AG09309 (cell line): ENCODE data around the gene FNDC3B.

Experiments used
- DNase-seq: peaks from one replicate; pipeline ENCODE4 v3.0.0-alpha.2; 2010; ENCODE audit warnings: low read depth
- H3K4me3 ChIP-seq: 2 replicates; pipeline ENCODE4 v1.5.1; 2011; ENCODE audit warnings: mild to moderate bottlenecking, low read depth, low read length, moderate library complexity; ENCODE audit not compliant: control insufficient read depth
- TF ChIP-seq, protein P1 (sequence below): IDR thresholded peaks from 2 replicates; pipeline ENCODE4 v1.5.1; 2011; ENCODE audit warnings: mild to moderate bottlenecking, low read depth, low read length, inconsistent platforms; ENCODE audit not compliant: insufficient read depth, control insufficient read depth; ENCODE audit errors: missing control alignments

FNDC3B gene

DNA sequence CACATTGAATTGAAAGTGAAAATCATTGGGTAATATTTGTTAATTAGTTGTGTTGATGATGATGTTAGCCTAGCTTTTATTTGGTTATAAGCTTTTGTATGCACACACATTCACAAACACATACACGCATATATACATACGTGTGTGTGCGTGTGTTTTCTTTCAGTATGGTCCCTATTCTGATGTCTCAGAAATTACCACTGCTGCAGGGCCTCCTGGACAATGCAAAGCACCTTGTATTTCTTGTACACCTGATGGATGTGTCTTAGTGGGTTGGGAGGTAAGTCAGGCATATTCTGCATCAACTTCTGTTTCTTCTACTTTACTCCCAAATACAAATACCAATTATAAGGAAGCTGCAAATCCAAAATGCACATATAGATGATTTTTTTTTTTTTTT is 306.8 kb downstream of the FNDC3B start:
- DNase-seq: no peak
- TF ChIP-seq, protein P1, sequence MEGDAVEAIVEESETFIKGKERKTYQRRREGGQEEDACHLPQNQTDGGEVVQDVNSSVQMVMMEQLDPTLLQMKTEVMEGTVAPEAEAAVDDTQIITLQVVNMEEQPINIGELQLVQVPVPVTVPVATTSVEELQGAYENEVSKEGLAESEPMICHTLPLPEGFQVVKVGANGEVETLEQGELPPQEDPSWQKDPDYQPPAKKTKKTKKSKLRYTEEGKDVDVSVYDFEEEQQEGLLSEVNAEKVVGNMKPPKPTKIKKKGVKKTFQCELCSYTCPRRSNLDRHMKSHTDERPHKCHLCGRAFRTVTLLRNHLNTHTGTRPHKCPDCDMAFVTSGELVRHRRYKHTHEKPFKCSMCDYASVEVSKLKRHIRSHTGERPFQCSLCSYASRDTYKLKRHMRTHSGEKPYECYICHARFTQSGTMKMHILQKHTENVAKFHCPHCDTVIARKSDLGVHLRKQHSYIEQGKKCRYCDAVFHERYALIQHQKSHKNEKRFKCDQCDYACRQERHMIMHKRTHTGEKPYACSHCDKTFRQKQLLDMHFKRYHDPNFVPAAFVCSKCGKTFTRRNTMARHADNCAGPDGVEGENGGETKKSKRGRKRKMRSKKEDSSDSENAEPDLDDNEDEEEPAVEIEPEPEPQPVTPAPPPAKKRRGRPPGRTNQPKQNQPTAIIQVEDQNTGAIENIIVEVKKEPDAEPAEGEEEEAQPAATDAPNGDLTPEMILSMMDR: no peak
- no peak overlapping the region for H3K4me3 ChIP-seq

DNA sequence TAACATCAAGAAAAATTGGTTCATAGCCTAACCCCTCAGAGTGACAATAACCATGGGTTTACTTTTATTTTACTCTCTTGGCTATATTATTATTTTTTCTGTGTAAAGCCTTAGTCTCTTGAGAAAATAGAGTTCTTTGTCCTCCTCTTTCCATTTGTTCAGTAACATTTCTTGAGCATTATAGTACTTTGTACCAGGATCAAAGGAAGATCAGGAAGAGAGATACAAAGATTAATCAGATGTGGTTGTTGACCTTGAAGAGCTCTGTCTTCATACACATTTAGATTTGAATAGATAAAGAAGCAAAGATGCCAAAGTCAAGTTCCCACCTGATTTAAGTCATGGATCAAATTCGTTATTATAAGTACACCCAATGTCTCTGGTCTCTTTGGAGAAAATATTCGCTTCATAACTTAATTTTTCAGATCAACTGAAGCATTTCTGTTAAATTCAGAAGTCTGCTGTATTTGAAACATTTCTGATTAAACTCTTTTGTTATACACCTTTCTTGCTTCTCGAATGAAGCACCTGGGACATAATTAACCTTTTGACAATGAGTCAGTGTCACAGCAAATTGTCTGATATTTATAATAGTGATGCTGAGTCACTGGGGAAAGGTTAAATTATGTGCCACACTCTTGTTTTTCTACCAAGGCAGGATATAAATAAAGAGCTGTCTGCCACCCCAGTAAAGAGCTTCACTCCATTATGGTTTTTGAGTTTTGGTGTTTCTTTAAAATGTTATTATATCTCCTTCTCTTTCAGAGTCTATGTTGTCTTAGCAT is 308.7 kb downstream of the FNDC3B start:
- TF ChIP-seq, protein P1: no peak
- DNase-seq: no peak
- no peak overlapping the region for H3K4me3 ChIP-seq

DNA sequence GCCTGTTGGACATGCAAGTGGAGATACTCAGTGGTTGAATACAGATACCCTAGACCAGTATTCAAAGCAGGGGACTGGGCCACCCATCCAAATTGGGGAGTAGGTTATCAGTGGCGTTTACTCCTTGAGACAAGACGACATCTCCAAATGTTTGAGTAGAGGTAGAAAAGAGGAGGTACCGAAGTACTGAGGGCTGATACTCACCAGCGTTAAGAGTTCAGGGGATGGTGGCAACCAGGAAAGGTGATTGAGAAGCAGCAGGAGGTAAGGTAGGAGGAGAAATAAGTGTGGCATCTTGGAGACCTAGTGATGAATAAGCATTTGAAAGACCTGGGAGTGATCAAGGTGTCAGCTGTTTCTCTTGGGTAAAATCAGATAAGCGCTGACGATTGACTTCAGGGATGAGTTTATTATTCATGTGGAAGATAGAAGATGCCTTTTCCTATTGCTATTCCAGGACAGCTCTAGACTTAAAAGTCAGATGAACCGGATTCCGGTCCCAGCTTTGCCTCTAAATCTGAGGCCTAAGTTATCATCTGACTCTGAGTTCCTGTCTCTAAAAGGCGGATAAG is 312.6 kb downstream of the FNDC3B start:
- TF ChIP-seq, protein P1: no peak
- DNase-seq: no peak

DNA sequence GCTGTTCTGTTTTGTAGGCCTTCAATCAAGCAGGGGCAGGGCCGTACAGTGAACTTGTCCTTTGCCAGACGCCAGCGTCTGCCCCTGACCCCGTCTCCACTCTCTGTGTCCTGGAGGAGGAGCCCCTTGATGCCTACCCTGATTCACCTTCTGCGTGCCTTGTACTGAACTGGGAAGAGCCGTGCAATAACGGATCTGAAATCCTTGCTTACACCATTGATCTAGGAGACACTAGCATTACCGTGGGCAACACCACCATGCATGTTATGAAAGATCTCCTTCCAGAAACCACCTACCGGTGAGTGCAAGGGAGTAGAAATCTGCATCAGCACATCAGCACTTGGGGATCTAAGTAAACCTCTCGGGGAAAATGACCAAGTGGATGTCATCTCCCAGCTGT is 313.4 kb downstream of the FNDC3B start:
- H3K4me3 ChIP-seq: no peak overlapping the region
- DNase-seq: no peak
- TF ChIP-seq, protein P1: no peak

More for the DNA sequence above, 312.6 kb downstream of the FNDC3B start:
- no peak overlapping the region for H3K4me3 ChIP-seq

DNA sequence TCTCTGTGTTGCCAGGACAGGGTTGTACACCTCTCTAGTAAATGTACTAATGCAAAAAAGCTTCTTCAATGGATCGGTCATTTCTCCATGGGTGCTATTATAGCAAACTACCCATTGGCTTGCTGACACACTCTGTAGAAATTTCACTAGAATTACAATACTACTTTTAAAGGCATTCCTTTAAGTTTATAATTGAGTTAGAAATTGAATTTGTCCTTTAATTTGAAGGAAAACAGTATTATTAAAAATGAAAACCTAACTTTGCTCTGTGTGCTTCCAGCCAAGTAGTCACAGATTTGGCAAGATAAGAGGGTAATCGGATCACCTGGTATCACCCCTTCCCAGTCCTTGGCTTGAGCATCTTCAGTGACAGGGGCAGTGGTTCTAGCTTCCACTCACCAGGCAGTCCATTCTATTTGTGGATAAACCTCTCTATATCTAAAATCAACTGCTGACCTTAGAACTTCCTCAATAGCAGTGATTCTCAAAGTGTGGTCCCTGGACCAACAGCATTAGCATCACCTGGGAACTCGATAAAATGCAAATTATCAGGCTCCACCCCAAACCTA is 315.6 kb downstream of the FNDC3B start:
- TF ChIP-seq, protein P1: no peak
- no peak overlapping the region for H3K4me3 ChIP-seq
- no peak for DNase-seq

- TF ChIP-seq, protein P1: no peak
- peak; percentile 78 for DNase-seq
- H3K4me3 ChIP-seq: no peak overlapping the region
Observed at GRCh38 chr3:172355836-172356235, 316.5 kb downstream of the FNDC3B start.
